HG03045 (cell line): Measurements from ENCODE around the gene TMED3.
"Not testable (repeated sequence)": the region's sequence is repeated elsewhere in the genome, so short reads cannot be mapped to it uniquely, and the experiment has no call there.

ENCODE experiments used
- ATAC-seq: cut with Tn5 transposase; IDR thresholded peaks from one replicate; pipeline ENCODE4 v1.9.1; 2021; ENCODE audit warnings: mild to moderate bottlenecking, moderate library complexity; ENCODE audit not compliant: unreplicated experiment

TMED3 gene

DNA sequence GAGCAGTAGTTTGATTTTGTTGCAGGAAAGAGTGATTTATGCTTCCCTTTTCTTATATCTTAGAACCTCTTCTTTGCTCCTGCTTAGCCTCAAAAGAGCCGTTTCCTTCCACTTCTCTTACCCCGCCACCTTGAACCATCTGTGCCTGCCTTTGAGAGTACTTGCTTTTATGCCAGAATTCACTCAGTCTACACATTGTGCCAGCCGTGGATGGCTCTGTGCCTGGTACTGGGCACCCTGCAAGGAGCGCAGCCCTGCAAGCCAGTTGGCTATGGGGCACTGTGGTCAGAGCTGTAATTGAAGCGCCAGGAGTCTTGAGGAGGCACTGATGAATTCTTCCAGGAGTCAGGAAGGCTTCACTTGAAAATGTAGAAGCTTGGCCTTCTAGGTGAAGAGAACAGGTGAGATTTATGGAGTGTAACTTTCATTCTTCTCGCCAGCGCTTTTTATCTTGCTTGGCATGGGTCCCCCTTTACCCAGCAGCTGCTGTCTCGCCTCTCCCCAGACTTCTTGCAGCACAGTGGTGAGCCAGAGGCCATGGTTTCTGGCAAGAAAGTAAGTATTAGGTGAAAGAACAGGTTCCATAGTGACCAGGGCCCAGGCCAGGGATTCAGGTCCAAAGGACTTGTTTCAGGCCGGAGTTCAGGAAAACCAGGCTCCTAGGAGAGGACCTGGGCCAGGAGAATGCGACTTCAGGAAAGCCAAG, 4.9 kb downstream of the TMED3 start:
- ATAC-seq, result no peak

DNA sequence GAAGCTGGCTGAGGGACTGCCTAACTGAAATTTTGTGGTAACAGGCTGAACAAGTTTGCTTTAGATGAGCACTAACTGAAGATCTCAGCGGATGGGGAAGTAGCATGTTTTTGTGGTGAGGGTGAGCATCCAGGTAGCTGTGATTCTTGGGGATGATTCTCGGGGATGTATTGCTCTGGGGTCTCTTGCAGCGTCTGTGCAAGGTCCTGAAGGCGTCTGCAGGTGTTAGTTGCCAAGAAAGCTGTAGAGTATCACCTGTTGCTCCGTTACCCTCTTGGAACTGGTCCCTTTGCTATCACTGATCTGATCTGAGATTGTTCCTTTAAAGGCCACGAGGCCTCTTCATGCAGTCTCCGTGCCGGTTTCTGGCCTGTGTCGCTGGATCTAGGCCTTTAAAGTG, 6.0 kb downstream of the TMED3 start:
- no peak for ATAC-seq

- ATAC-seq, result not testable (repeated sequence)
Observed at GRCh38 chr15:79319973-79320372, 9.1 kb downstream of the TMED3 start.

GRCh38 chr15:79321876-79322275, 11.0 kb downstream of the TMED3 start:
- ATAC-seq, result no peak

DNA sequence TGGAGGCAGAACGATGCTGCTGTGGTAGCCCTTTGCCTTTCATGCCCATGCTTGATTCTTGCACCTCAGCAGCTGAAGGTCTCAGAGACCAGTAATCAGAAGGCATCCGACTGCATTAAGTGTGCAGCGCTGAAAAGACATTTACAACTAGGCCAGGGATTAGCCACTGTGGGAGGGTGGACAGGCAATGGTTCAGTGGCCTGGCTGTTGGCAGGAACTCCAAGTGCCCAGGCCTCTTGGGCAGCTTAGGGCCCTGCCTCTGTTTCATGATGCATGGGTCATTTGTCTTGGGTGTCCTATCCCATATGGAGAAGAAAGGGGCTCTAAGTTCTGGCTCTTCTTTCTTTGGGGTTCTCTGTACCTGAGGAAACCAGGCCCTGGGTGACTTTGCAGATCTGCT, 11.4 kb downstream of the TMED3 start:
- ATAC-seq, result no peak

GRCh38 chr15:79322945-79323344, 12.0 kb downstream of the TMED3 start:
- no peak for ATAC-seq

GRCh38 chr15:79329171-79329611, 18.3 kb downstream of the TMED3 start:
- no peak for ATAC-seq

GRCh38 chr15:79332824-79333510, 22.1 kb downstream of the TMED3 start:
- no peak for ATAC-seq

GRCh38 chr15:79337591-79337990, 26.7 kb downstream of the TMED3 start:
- ATAC-seq, result no peak

GRCh38 chr15:79339588-79340314, 28.8 kb downstream of the TMED3 start:
- ATAC-seq, result no peak

- no peak for ATAC-seq
Observed at GRCh38 chr15:79340315-79340602, 29.3 kb downstream of the TMED3 start.

GRCh38 chr15:79341396-79341795, 30.5 kb downstream of the TMED3 start:
- ATAC-seq, result no peak

DNA sequence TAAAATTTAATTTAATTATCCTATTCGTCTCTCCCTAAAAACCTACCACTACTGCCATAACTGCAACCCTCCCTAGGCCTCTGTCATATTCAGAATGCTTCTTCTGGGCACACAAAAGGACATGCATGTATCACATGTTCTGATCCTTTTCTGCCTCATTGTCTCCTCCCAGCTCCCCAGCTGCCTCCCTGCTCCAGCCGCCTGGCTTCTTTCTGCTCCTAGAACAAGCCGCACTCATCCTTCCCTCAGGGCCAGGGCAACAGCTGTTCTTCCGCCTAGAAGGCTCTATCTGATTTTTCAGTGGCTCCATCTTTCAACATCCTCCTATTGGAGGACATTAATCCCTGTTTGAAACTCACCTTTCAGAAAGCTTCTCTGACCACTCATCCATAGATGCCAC, 38.6 kb downstream of the TMED3 start:
- no peak for ATAC-seq

GRCh38 chr15:79352206-79352605, 41.3 kb downstream of the TMED3 start:
- no peak for ATAC-seq

DNA sequence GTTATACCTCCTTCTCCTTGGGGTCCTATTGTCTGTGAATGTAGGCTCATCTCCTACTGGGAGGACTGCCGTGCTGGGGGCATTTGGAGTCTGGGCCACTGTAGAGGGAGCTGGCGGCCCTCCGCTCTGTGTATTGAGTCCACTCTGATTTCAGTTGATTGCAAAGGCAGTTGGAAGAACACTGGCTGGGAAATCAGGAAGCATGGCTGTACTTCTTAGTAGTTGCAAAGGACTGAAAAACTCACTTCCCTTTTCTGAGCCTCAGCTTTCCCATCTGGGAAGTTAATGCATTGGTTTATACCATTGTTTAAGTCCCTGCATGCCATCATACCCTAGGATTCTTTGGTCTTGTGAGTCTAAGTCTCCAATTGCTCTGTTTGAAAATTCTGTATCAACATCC, 46.7 kb downstream of the TMED3 start:
- ATAC-seq, result no peak

- ATAC-seq, result no peak
Observed at GRCh38 chr15:79358069-79358468, 47.2 kb downstream of the TMED3 start.

GRCh38 chr15:79364571-79365240, 53.8 kb downstream of the TMED3 start:
- no peak for ATAC-seq

GRCh38 chr15:79365765-79366164, 54.9 kb downstream of the TMED3 start:
- ATAC-seq, result no peak

DNA sequence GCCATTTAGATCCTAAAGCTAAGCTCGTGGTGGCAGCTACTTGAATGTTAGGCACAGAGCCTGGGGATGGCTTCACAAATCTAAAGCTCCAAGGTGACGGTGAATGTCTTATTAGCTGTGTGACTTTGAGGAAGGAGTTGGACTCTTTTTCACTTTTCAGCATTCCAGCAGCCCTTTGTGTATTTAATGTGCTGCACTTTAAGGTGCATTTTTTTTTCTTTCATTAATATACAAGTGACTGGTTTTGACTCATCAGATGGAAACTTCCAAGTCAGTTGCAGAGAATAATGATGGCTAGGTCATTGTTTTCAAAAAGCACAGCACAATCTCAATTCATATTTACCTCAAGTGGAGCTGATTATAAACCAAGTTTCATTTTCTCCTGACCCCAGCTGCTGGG, 55.8 kb downstream of the TMED3 start:
- no peak for ATAC-seq

DNA sequence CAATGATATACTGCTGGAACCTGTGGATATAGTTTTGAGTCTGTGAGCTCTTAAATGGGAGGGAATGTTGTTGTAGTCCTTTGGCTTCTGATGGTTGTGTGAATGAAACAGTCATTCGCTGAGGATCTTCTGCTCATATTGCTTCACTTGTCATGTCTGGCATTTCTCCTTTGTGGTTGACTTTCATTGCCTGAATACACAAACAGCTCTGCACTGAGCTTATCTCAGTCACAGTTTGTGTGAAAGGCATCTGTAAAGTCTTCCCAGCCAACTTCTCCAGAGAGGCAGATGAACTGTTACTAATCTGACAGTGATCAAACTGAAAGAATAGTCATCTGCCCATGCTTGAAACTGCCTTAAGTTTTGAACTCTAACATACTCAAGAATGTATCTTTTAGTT, 59.8 kb downstream of the TMED3 start:
- ATAC-seq, result no peak

GRCh38 chr15:79371591-79371990, 60.7 kb downstream of the TMED3 start:
- no peak for ATAC-seq

DNA sequence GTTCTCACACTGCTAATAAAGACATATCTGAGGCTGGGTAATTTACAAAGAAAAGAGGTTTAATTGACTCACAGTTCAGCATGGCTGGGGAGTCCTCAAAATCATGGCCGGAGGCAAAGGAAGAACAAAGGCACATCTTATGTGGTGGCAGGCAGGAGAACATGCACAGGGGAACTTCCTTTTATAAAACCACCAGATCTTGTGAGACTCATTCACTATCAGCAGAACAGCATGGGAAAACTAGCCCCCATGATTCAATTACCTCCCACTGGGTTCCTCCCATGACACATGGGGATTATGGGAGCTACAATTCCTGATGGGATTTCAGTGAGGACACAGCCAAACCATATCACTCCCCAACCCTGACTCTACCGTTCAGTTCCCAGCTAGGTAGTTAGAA, 61.5 kb downstream of the TMED3 start:
- no peak for ATAC-seq
